ENCODE data around the gene CAMK2N2. TPM values are rescaled to one million over a fixed set of nuclear protein-coding genes. Genes with fewer than 3 reads are reported as not detected.

CAMK2N2 gene
- total RNA-seq, 1 donor from 2014 or later = 14.8 TPM

DNA sequence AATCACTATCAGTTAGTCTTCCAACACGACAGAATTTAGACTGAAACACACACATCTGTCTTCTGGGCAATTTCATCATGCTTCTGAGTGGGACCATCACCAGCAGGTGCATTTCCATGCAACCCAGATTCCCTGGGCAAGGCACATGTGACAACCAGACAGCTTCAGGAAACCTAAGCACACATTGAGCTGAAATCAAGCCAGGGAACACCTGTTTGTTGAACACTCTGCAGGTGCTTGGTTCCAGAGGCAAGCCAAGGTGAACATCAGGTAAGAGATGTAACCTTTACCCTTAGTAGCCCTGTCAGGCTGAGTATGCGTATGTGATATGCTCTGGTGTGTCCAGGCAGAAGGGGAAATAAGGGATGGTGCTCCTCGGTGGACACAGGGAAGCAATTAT lies 34.4 kb upstream of the CAMK2N2 start:
- peaks cover 2% of the 10 kb centered on the region for H3K9me3 Mint-ChIP-seq (ENCODE audit: unreplicated experiment)
- H3K36me3 Mint-ChIP-seq (ENCODE audit: unreplicated experiment) = no peaks in the 10 kb centered on the region
- H3K4me3 Mint-ChIP-seq (ENCODE audit: unreplicated experiment) = no peak overlapping the region
- peaks cover 9% of the 10 kb centered on the region for H3K27me3 Mint-ChIP-seq (ENCODE audit: unreplicated experiment)
- no peak overlapping the region for H3K27ac Mint-ChIP-seq (ENCODE audit: unreplicated experiment)
- DNase-seq = no peak
- TF ChIP-seq, protein P1, sequence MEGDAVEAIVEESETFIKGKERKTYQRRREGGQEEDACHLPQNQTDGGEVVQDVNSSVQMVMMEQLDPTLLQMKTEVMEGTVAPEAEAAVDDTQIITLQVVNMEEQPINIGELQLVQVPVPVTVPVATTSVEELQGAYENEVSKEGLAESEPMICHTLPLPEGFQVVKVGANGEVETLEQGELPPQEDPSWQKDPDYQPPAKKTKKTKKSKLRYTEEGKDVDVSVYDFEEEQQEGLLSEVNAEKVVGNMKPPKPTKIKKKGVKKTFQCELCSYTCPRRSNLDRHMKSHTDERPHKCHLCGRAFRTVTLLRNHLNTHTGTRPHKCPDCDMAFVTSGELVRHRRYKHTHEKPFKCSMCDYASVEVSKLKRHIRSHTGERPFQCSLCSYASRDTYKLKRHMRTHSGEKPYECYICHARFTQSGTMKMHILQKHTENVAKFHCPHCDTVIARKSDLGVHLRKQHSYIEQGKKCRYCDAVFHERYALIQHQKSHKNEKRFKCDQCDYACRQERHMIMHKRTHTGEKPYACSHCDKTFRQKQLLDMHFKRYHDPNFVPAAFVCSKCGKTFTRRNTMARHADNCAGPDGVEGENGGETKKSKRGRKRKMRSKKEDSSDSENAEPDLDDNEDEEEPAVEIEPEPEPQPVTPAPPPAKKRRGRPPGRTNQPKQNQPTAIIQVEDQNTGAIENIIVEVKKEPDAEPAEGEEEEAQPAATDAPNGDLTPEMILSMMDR (IDR thresholded peaks at IDR 0.05; ENCODE audit: partially characterized antibody, unreplicated experiment) = no peak
- H3K4me1 Mint-ChIP-seq (ENCODE audit: low read depth, unreplicated experiment) = peaks cover 6% of the 10 kb centered on the region

DNA sequence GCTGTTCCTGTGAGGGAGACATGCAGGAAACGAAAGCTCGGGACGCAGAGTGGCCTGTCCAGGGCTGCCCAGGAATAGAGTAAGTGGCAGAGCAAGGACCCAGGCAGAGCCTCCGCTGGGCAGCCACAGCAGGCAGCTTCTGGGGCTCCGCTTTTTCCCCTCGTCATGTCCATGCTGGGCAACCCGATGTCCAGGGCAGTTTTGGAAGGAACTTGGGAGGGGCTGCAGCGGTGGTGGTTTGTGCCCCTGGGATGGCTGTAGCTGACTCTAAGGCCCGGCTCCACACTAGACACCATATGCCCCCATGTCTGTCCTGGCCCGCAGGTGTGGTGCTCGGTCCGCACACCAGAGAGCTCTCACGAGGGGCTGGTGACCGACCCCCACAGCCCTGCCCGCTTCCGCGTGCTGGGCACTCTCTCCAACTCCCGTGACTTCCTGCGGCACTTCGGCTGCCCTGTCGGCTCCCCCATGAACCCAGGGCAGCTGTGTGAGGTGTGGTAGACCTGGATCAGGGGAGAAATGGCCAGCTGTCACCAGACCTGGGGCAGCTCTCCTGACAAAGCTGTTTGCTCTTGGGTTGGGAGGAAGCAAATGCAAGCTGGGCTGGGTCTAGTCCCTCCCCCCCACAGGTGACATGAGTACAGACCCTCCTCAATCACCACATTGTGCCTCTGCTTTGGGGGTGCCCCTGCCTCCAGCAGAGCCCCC lies 30.5 kb upstream of the CAMK2N2 start:
- Mint-ChIP-seq H3K27ac (ENCODE audit: unreplicated experiment) (no peak overlapping the region), H3K9me3 (ENCODE audit: unreplicated experiment) (peaks cover 4% of the 10 kb centered on the region), H3K27me3 (ENCODE audit: unreplicated experiment) (peaks cover 5% of the 10 kb centered on the region), H3K36me3 (ENCODE audit: unreplicated experiment) (no peaks in the 10 kb centered on the region), H3K4me1 (ENCODE audit: low read depth, unreplicated experiment) (no peaks in the 10 kb centered on the region), H3K4me3 (ENCODE audit: unreplicated experiment) (no peak overlapping the region)
- no peak for DNase-seq
- TF ChIP-seq, protein P1 (IDR thresholded peaks at IDR 0.05; ENCODE audit: partially characterized antibody, unreplicated experiment) = no peak

DNA sequence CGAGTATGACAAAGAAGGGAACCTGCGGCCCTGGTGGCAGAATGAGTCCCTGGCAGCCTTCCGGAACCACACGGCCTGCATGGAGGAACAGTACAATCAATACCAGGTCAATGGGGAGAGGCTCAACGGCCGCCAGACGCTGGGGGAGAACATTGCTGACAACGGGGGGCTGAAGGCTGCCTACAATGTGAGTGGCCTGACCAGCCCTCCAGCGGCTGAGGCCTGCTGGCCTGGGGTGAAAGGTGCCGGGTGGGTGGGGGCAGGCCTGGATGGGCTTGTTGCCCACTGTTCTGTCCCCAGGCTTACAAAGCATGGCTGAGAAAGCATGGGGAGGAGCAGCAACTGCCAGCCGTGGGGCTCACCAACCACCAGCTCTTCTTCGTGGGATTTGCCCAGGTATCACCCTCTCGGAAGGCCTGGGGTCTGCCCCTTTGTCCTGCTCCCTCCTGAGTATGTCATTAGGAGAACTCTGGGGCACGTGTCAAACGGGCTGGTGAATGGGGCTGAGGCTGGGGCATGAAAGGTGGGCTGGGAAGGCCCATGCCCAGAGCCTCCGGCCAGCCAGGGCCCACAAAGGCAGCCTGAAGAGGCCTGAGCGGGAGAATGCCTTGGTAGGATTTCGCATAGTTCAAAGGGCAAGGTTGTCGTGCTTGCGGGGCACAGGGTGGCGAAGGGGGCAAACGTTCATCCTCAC lies 29.8 kb upstream of the CAMK2N2 start:
- H3K36me3 Mint-ChIP-seq (ENCODE audit: unreplicated experiment) = no peaks in the 10 kb centered on the region
- H3K4me3 Mint-ChIP-seq (ENCODE audit: unreplicated experiment) = no peak overlapping the region
- H3K9me3 Mint-ChIP-seq (ENCODE audit: unreplicated experiment) = peaks cover 4% of the 10 kb centered on the region
- no peak overlapping the region for H3K27ac Mint-ChIP-seq (ENCODE audit: unreplicated experiment)
- H3K4me1 Mint-ChIP-seq (ENCODE audit: low read depth, unreplicated experiment) = no peaks in the 10 kb centered on the region
- TF ChIP-seq, protein P1 (IDR thresholded peaks at IDR 0.05; ENCODE audit: partially characterized antibody, unreplicated experiment) = no peak
- H3K27me3 Mint-ChIP-seq (ENCODE audit: unreplicated experiment) = peaks cover 6% of the 10 kb centered on the region
- DNase-seq = no peak

DNA sequence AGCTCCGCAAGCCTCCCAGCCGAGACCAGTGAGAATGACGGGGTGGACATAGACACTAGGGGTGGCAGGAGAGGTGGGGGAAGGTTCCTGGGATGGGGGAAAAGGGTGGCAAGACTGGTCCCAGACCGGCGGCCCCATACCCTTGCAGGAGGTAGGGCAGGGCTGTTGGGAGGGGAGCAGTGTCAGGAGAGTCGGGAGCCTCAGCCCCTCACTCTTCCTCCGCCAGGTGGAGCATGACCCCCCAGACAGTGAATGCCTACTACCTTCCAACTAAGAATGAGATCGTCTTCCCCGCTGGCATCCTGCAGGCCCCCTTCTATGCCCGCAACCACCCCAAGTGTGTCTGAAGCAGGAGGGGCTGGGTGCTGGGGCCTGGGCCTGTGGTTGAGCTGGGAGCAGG lies 29.0 kb upstream of the CAMK2N2 start:
- H3K27me3 Mint-ChIP-seq (ENCODE audit: unreplicated experiment) = peaks cover 9% of the 10 kb centered on the region
- no peak for DNase-seq
- no peaks in the 10 kb centered on the region for H3K36me3 Mint-ChIP-seq (ENCODE audit: unreplicated experiment)
- no peak overlapping the region for H3K27ac Mint-ChIP-seq (ENCODE audit: unreplicated experiment)
- no peaks in the 10 kb centered on the region for H3K4me1 Mint-ChIP-seq (ENCODE audit: low read depth, unreplicated experiment)
- TF ChIP-seq, protein P1 (IDR thresholded peaks at IDR 0.05; ENCODE audit: partially characterized antibody, unreplicated experiment) = no peak
- H3K4me3 Mint-ChIP-seq (ENCODE audit: unreplicated experiment) = peak overlapping the region; percentile 56
- peaks cover 4% of the 10 kb centered on the region for H3K9me3 Mint-ChIP-seq (ENCODE audit: unreplicated experiment)

DNA sequence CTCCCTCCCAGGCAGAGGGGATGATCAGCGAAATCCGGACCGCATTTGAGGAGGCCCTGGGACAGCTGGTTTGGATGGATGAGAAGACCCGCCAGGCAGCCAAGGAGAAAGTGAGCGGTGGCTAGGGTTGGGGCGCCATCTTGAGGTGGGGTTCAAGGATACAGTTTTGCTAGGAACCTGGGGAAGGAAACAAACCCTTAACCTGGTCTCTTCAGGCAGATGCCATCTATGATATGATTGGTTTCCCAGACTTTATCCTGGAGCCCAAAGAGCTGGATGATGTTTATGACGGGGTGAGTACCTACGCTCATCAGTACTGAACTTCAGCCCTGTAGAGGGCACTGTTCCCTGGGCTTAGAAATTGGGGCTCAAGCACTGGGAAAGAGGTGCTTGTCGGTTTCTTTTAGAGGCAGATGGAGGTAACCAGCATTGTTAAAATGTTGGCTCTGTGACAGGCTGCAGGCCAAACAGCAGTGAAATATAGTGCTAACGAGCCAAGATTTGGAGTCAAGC lies 28.1 kb upstream of the CAMK2N2 start:
- H3K4me1 Mint-ChIP-seq (ENCODE audit: low read depth, unreplicated experiment) = peaks cover 4% of the 10 kb centered on the region
- TF ChIP-seq, protein P1 (IDR thresholded peaks at IDR 0.05; ENCODE audit: partially characterized antibody, unreplicated experiment) = peak; percentile 65
- no peaks in the 10 kb centered on the region for H3K36me3 Mint-ChIP-seq (ENCODE audit: unreplicated experiment)
- peaks cover 9% of the 10 kb centered on the region for H3K27me3 Mint-ChIP-seq (ENCODE audit: unreplicated experiment)
- peaks cover 4% of the 10 kb centered on the region for H3K9me3 Mint-ChIP-seq (ENCODE audit: unreplicated experiment)
- peak; percentile 77 for DNase-seq
- H3K4me3 Mint-ChIP-seq (ENCODE audit: unreplicated experiment) = no peak overlapping the region
- H3K27ac Mint-ChIP-seq (ENCODE audit: unreplicated experiment) = no peak overlapping the region

Measured in glutamatergic neuron (in vitro differentiated cells).